GM23248 (cell line): ENCODE measurements around the gene ALK. TPM values are rescaled to one million over a fixed set of nuclear protein-coding genes. Genes with fewer than 3 reads are reported as not detected.

Source experiments
- DNase-seq: peaks from one replicate; pipeline ENCODE4 v3.0.0-alpha.2; 2015
- H2AFZ ChIP-seq: fragments of 200-600 bp; sonication (generic); 2 replicates; pipeline ENCODE4 v1.6.1; 2016; ENCODE audit warnings: antibody characterized with exemption
- H3F3A ChIP-seq: fragments of 200-600 bp; sonication (generic); 2 replicates; pipeline ENCODE4 v1.6.1; 2016; ENCODE audit warnings: mild to moderate bottlenecking, antibody characterized with exemption, mixed run types; ENCODE audit not compliant: insufficient read depth
- H3K27ac ChIP-seq: fragments of 200-600 bp; sonication (generic); 2 replicates; pipeline ENCODE4 v1.5.1; 2016; ENCODE audit warnings: mild to moderate bottlenecking
- H3K27me3 ChIP-seq: fragments of 200-600 bp; sonication (generic); replicated peaks from 2 replicates; pipeline ENCODE4 v1.6.1; 2016; ENCODE audit warnings: mild to moderate bottlenecking; ENCODE audit not compliant: insufficient read depth
- H3K36me3 ChIP-seq: fragments of 200-600 bp; sonication (generic); 2 replicates; pipeline ENCODE4 v1.6.1; 2016; ENCODE audit warnings: low read depth, mild to moderate bottlenecking
- H3K4me1 ChIP-seq: fragments of 200-600 bp; sonication (generic); 2 replicates; pipeline ENCODE4 v1.6.1; 2016; ENCODE audit warnings: mild to moderate bottlenecking; ENCODE audit not compliant: insufficient read depth
- H3K4me2 ChIP-seq: fragments of 200-600 bp; sonication (generic); one replicate; pipeline ENCODE4 v1.6.1; 2016; ENCODE audit warnings: mild to moderate bottlenecking; ENCODE audit not compliant: unreplicated experiment
- H3K4me3 ChIP-seq: fragments of 200-600 bp; sonication (generic); 2 replicates; pipeline ENCODE4 v1.5.1; 2016; ENCODE audit warnings: mild to moderate bottlenecking
- H3K79me2 ChIP-seq: fragments of 200-600 bp; sonication (generic); 2 replicates; pipeline ENCODE4 v1.6.1; 2016; ENCODE audit warnings: mild to moderate bottlenecking; ENCODE audit not compliant: insufficient read depth
- H3K9ac ChIP-seq: fragments of 200-600 bp; sonication (generic); 2 replicates; pipeline ENCODE4 v1.6.1; 2016; ENCODE audit warnings: mild to moderate bottlenecking
- H3K9me2 ChIP-seq: fragments of 200-600 bp; sonication (generic); 2 replicates; pipeline ENCODE4 v1.6.1; 2016; ENCODE audit warnings: mixed run types, mild to moderate bottlenecking, moderate library complexity; ENCODE audit not compliant: insufficient read depth
- H3K9me3 ChIP-seq: fragments of 200-600 bp; sonication (generic); one replicate; pipeline ENCODE4 v1.6.1; 2017; ENCODE audit warnings: low read depth
- H4K20me1 ChIP-seq: fragments of 200-600 bp; sonication (generic); 2 replicates; pipeline ENCODE4 v1.6.0; 2016; ENCODE audit not compliant: insufficient read depth
- EZH2 ChIP-seq: fragments of 200-600 bp; sonication (generic); IDR thresholded peaks from 2 replicates; pipeline ENCODE4 v1.6.1; 2018; ENCODE audit warnings: antibody characterized with exemption, mild to moderate bottlenecking; ENCODE audit not compliant: insufficient read depth, poor library complexity, severe bottlenecking
- EZH2phosphoT487 ChIP-seq: fragments of 200-600 bp; sonication (generic); IDR thresholded peaks from 2 replicates; pipeline ENCODE4 v1.6.1; 2018; ENCODE audit warnings: antibody characterized with exemption, moderate library complexity, mild to moderate bottlenecking, low read depth; ENCODE audit not compliant: insufficient read depth
- WGBS, 2 experiments: methylation state at CpG; one replicate each; pipeline ENCODE4 v1.1.6; 2015 to 2017; ENCODE audit warnings: low lambda C conversion rate in 2 of 2, low coverage in 1 of 2; ENCODE audit errors: missing lambda C conversion rate in 2 of 2; 5-methylcytosine and 5-hydroxymethylcytosine counted together
- in situ Hi-C: fragments of 300-500 bp; cut with MboI; formaldehyde crosslinking; loops from 2 replicates; pipeline ENCODE4 v1.15.0; 2020
- polyA plus RNA-seq: library from polyadenylated mRNA; unstranded; fragments of >200 nt; fragmentation: Nextera tagmentation; extraction: Ambion mirVana; gene quantifications from 2 replicates; pipeline ENCODE4 v1.2.1, GENCODE V29; 2016
- total RNA-seq: library from RNA; depleted of rRNA; stranded (reverse); fragments of >200 nt; shearing (Covaris generic); gene quantifications from 2 replicates; pipeline ENCODE4 v1.2.3, GENCODE V29; 2014

ALK gene
- total and polyA plus RNA-seq, 2 experiments from 2014 or later, result under 0.01 to 0.05 TPM

DNA sequence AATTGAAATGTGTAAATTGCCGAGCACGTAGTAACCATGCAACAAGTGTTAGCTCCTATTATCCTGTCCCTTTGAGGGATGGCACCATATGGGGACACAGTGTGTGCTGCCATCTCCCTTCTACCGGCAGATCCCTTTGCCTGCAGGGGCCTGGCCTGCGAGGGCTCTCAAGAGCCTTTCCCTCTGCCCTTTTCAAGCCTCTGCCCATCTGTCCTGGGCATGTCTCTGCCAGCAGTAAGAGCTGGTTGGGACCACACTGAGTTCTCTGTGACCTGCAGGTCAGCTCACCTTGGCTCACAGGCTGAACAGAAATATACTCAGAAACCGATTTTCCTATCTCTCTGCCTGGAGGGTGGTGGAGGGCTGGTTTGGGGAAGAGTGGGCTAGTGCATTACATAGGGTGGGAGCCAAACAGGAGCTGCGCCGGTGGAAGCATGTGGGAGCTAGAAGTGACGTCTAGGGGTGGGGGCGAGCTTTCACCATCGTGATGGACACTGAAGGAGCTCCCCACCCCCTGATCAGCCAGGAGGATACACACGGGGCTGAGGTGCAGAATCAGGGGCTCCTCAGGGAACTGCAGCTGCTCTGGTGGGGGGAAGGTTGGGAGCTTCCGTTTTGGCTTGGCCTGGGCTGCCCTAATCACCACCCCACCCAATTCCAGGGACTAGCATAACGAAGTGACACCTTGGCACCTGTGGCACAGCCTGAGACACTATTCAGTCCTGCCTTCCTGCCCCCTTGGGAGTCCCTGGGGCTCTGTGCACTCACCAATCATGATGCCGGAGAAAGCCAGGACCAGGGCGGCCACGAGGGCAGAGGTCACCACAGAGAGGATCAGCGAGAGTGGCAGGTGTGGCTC is 696.5 kb downstream of the ALK start:
- H3K4me1 ChIP-seq, result no peaks in the 10 kb centered on the region
- TF ChIP-seq EZH2phosphoT487 (no peak), EZH2 (no peak)
- 67 to 68% methylated on average over 17 of the region's 17 CpGs for WGBS, 2 experiments
- H3K9me3 ChIP-seq, result no peaks in the 10 kb centered on the region
- in situ Hi-C loops, result no loop called here
- H3K36me3 ChIP-seq, result no peaks in the 10 kb centered on the region
- H3F3A ChIP-seq, result no peaks in the 10 kb centered on the region
- no peak for DNase-seq
- no peaks in the 10 kb centered on the region for H3K9me2 ChIP-seq
- H3K9ac ChIP-seq, result no peak overlapping the region
- no peak overlapping the region for H3K27ac ChIP-seq
- H2AFZ ChIP-seq, result no peak overlapping the region
- no peak overlapping the region for H3K4me2 ChIP-seq
- no peaks in the 10 kb centered on the region for H4K20me1 ChIP-seq
- no peaks in the 10 kb centered on the region for H3K79me2 ChIP-seq
- no peak overlapping the region for H3K4me3 ChIP-seq
- H3K27me3 ChIP-seq, result peaks cover 26% of the 10 kb centered on the region

DNA sequence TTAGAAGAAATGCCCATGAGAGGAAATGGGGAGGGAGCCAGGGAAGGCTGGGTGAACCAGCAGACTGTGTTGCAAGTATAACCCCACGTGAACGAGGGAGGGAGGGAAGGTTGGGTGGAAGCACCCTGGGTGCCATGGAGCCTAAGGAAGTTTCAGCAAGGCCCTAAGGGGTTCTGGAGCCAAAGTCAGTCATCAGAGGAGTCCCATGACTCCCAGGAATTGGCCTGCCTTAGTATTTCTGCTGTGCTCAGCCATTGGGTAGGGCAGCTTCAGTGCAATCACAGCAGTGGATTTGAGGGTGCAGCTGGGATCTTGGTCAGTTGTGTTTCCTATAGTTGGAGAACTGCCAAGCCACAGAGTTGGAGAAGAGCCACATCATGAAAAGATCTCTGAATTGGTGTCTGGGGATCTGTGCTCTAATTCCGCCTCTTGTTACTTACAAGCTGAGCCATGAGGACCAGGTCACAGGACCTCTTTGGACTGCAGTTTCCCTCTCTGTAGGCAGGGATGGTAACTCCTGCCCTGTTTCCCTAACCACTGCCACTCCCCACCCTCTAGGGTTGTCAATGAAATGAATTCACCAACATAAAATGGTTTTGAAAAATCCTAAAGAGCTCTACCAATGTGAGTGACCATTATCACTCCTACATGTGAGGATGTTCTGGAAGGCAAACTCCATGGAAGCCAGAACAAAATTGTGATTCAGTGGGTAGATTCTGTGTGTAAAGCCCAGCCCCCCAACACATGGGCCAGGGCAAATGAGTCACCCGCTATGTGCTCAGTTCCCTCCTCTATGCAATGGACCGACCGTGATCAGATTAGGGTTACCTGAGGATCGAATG is 697.3 kb downstream of the ALK start:
- no peaks in the 10 kb centered on the region for H3K36me3 ChIP-seq
- H3K4me3 ChIP-seq, result no peak overlapping the region
- H3K9me3 ChIP-seq, result no peaks in the 10 kb centered on the region
- H3F3A ChIP-seq, result no peaks in the 10 kb centered on the region
- no peaks in the 10 kb centered on the region for H3K79me2 ChIP-seq
- TF ChIP-seq EZH2phosphoT487 (no peak), EZH2 (no peak)
- H3K4me1 ChIP-seq, result no peaks in the 10 kb centered on the region
- no peak overlapping the region for H3K4me2 ChIP-seq
- H3K9me2 ChIP-seq, result no peaks in the 10 kb centered on the region
- H3K27me3 ChIP-seq, result peaks cover 26% of the 10 kb centered on the region
- DNase-seq, result peak; percentile 25
- WGBS, 2 experiments, result 55 to 60% methylated on average over 7 of the region's 7 CpGs
- no peaks in the 10 kb centered on the region for H4K20me1 ChIP-seq
- no peak overlapping the region for H2AFZ ChIP-seq
- H3K27ac ChIP-seq, result no peak overlapping the region
- no peak overlapping the region for H3K9ac ChIP-seq
- in situ Hi-C loops, result no loop called here

DNA sequence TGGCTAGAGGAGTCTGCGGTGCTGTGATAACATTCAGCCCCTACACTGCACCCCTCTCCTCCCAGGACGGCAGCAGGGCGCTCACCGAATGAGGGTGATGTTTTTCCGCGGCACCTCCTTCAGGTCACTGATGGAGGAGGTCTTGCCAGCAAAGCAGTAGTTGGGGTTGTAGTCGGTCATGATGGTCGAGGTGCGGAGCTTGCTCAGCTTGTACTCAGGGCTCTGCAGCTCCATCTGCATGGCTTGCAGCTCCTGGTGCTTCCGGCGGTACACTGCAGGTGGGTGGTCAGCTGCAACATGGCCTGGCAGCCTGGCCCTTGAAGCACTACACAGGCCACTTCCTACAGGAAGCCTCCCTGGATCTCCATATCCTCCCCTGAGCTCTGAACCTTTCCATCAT is 698.1 kb downstream of the ALK start:
- no peaks in the 10 kb centered on the region for H3K4me1 ChIP-seq
- in situ Hi-C loops, result no loop called here
- H3K4me2 ChIP-seq, result no peak overlapping the region
- TF ChIP-seq EZH2, result no peak
- no peak for TF ChIP-seq EZH2phosphoT487
- H3K36me3 ChIP-seq, result no peaks in the 10 kb centered on the region
- no peak overlapping the region for H3K4me3 ChIP-seq
- no peak overlapping the region for H3K9ac ChIP-seq
- no peaks in the 10 kb centered on the region for H3F3A ChIP-seq
- 90 to 94% methylated on average over 11 of the region's 11 CpGs for WGBS, 2 experiments
- no peaks in the 10 kb centered on the region for H3K9me2 ChIP-seq
- H3K27me3 ChIP-seq, result peaks cover 26% of the 10 kb centered on the region
- H3K9me3 ChIP-seq, result no peaks in the 10 kb centered on the region
- H3K27ac ChIP-seq, result no peak overlapping the region
- H2AFZ ChIP-seq, result no peak overlapping the region
- H4K20me1 ChIP-seq, result no peaks in the 10 kb centered on the region
- no peaks in the 10 kb centered on the region for H3K79me2 ChIP-seq
- no peak for DNase-seq

DNA sequence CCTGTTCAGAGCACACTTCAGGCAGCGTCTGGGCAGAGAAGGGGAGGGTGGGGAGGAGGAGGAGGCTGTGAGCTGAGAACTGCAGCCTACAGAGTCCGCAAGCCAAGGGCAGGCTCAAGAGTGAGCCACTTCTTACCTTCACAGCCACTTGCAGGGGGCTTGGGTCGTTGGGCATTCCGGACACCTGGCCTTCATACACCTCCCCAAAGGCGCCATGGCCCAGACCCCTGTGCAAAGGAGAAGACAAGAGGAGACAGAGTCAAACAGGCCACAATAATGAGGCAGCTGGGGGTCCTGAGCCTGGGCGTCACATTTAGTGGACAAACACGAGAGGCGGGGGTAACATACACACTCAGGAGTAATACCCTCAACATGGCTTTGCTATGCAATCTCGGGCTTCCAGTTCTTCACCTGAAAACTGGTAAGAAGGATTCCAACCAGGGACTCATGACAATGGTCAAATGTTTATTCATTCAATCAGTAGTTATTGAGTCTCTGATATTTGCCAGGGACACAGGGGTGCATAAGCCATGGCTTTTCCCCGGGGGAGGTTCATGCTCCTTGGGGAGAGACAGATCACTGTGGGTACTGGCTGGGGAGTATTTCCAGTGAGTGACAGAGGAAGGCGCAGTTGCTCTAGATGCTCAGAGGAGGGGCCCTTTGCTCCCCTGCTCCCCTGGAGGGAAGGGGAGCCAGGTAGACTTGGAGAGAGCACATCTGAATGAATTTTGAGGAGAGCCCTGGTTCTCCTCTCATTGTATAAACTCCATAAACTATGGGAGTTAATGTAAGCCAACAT is 698.8 kb downstream of the ALK start:
- in situ Hi-C loops, result no loop called here
- 72 to 73% methylated on average over 11 of the region's 11 CpGs for WGBS, 2 experiments
- TF ChIP-seq EZH2 (no peak), EZH2phosphoT487 (no peak)
- Histone ChIP-seq H3F3A (no peaks in the 10 kb centered on the region), H3K9me2 (no peaks in the 10 kb centered on the region), H2AFZ (no peak overlapping the region), H3K27ac (no peak overlapping the region), H3K79me2 (no peaks in the 10 kb centered on the region), H3K4me2 (no peak overlapping the region), H3K4me1 (no peaks in the 10 kb centered on the region), H3K4me3 (no peak overlapping the region), H3K27me3 (peaks cover 21% of the 10 kb centered on the region), H3K36me3 (no peaks in the 10 kb centered on the region), H4K20me1 (no peaks in the 10 kb centered on the region), H3K9ac (no peak overlapping the region), H3K9me3 (no peaks in the 10 kb centered on the region)
- no peak for DNase-seq
